HG02885 (cell line): ENCODE measurements around the gene IGF2.
"Not testable (repeated sequence)": the region's sequence is repeated elsewhere in the genome, so short reads cannot be mapped to it uniquely, and the experiment has no call there.

Experiments used
- ATAC-seq: cut with Tn5 transposase; IDR thresholded peaks from one replicate; pipeline ENCODE4 v1.9.1; 2021; ENCODE audit warnings: mild to moderate bottlenecking; ENCODE audit not compliant: unreplicated experiment, poor library complexity

Gene IGF2

DNA sequence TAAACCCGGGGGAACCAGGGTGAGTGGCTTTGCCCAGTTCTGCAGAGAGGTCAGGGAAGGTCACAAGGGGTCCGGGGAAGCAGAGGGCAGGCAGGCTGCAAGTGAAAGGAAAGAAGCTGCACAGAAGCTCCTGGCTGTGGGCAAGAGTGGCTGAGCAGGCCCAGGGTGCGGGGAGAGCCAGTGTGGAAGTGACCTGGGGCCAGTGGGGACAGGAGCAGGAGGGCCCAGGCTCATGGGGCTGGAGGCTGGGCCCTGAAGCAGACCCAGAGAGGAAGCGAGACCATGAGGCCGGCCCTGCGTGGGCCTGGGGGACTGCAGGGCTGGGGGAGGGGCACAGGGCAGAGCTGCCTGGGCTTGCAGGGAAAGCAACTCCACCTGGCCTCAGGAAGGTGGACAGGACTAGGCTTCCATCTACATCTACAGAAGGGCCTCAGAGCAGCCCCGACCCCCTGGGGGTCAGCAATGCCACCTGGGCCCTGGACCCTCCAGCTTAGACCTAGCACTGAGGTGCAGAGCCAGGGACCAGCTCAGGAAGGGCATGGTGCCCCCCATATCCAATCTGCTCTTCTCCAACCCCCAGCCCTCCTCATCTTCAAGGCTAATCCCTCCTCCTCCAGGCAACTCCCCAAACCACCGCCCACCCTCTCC lies 11.6 kb downstream of the IGF2 start:
- no peak for ATAC-seq

- no peak for ATAC-seq
Observed at GRCh38 chr11:2126520-2127085, 12.6 kb downstream of the IGF2 start.

DNA sequence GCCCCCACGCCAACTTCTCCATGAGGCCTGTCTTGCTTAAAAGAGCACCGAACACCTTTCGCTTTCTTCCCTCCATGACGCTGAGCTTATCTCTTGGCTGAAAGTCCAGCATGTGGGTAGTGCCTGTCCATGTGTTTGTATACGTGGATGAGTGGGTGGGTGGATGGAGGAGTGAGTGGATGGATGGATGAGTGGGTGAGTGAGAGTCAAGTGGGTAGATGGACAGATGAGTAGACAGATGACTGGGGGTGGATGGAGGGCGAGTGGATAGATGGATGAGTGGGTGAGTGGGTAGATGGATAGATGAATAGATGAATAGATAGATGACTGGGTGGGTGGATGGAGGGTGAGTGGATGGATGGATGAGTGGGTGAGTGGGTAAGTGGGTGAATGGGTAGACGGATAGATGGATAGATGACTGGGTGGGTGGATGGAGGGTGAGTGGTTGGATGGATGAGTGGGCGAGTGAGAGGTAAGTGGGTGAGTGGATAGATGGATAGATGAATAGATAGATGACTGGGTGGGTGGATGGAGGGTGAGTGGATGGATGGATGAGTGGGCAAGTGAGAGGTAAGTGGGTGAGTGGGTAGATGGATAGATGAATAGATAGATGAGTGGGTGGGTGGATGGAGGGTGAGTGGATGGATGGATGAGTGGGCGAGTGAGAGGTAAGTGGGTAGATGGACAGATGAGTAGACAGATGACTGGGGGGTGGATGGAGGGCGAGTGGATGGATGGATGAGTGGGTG lies 14.3 kb downstream of the IGF2 start:
- ATAC-seq, result not testable (repeated sequence)

GRCh38 chr11:2123628-2123960 lies 15.6 kb downstream of the IGF2 start:
- ATAC-seq, result no peak

DNA sequence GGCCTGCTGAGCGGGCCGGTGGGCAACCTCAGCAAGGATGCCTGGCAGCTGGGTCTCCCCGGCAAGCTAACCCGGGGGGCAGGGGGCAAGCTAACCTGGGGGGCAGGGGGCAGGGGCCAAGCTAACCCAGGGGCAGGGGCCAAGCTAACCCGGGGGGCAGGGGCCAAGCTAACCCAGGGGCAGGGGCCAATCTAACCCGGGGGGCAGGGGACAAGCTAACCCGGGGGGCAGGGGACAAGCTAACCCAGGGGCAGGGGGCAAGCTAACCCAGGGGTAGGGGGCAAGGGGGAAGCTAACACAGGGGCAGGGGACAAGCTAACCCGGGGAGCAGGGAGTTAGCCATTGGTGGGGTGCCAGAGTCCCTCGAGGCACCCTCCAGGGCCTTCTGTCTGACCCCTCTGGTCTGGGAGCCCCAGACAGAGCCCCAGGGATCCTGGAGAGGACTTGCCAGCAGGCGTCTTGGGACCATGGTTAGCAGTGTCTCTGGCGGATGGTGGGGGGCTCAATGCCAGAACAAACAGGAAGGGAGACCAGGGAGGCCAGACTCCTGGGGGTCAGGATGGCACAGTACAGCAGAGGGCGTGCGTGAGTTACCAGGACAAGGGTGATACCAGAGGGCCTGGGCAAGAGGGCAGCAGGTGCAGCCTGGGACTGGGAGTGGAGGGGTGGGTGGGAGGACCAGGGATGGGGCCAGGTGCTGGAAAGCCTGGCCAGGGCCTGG lies 16.1 kb downstream of the IGF2 start:
- no peak for ATAC-seq

GRCh38 chr11:2122222-2122906 lies 16.8 kb downstream of the IGF2 start:
- ATAC-seq, result no peak

GRCh38 chr11:2121227-2122130 lies 17.7 kb downstream of the IGF2 start:
- no peak for ATAC-seq

- ATAC-seq, result no peak
Observed at GRCh38 chr11:2120359-2121100, 18.7 kb downstream of the IGF2 start.

DNA sequence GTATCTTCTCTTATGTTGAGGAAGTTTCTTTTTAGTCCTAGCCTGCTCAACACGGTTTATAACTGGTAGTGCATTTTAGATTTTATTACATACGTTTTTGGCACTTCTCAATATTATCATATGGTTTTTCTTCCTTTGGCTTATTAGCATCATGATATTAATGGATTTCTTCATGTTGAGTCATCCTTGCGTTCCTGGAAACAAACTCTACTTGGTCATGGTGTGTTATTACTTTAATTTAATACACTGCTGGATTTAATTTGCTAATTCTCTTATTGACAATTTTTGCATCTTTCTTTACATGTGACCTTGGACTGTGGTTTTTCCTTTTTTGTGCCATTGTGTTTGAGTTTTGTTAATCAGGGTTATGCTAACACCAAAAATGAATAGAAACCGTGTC lies 20.5 kb downstream of the IGF2 start:
- ATAC-seq, result no peak

GRCh38 chr11:2116680-2117079 lies 22.5 kb downstream of the IGF2 start:
- no peak for ATAC-seq

- ATAC-seq, result no peak
Observed at GRCh38 chr11:2115308-2115707, 23.9 kb downstream of the IGF2 start.

GRCh38 chr11:2114430-2115241 lies 24.6 kb downstream of the IGF2 start:
- no peak for ATAC-seq

DNA sequence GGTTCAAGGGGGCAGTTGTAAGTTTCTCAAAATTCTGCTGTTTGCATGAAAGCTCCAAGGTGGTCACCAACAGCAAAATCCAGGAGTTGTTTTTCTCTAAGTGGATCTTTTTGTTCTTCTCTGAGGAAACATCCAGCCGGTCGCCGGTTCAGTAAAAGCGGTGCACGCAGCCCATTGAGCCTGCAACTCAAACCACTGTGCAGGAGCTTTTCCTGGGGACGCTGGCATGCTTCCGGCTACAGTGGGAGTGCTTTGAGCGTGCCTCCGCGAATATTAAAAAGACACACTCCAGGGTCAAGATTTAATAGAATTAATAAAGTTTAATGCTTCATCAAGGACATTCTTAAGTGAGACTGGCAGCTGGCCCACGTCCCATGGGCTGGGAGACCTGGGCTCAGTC lies 25.4 kb downstream of the IGF2 start:
- no peak for ATAC-seq

- no peak for ATAC-seq
Observed at GRCh38 chr11:2110521-2110920, 28.7 kb downstream of the IGF2 start.

DNA sequence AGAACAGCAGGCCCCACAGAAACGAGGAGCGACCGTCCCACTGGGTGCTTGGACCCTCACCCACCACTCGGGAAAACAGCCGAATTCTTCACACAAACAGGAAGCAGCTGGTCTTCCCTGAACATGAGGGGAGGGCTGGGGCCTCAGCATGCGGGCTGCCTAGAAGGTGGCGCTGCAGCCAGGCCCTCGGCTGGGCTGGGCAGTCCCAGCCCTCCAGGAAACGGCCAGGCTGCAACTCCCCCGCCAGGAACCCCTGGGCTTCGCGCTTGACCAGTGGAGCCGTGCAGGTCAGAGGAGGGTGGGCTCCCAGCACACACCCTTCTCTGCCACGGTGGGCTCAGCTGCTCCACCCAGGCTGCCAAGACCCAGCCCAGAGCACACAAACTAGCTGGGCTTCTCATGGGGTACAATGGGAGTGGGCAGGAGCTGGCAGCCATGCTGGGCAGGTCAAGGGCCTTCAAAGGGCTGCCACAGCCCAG lies 29.6 kb downstream of the IGF2 start:
- no peak for ATAC-seq

DNA sequence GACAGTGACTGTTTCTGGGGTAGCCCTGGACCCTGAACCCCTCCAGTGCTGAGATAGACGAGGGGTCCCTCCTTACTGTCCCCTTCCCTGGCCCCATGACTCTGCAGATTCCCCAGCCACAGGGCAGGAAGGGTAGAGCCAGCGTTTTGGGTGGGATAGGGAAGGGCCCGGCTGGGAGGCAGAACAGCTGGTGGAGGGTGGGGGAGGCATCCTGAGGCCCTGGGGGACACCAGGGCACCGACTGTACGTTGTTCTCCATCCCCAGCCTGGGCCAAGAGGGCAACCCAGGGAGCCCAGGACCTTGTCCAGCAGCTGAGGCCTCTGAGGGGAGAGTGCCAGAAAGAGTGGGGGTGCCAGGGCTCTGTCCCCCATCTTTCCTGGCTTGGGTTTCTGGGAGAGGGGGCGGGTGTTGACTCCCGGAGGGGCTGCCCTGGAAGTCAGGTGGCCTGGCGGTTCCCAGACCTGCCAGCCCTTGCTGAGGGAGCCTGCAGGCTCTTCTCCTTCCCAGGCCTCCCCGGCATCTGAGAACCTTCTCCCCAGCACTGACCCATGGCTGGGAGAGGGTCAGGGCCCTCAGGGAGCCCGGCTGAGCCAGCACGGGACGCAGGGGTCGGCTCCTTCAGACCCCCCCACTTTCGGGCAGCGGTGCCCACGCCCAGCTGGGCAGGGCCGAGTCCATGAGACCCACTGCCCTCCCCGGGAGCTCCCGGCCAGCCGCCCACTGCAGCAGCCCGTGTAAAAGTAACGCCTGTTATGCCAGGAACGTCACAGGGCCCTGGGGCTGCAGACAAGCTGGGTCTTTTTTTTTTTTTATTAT lies 30.3 kb downstream of the IGF2 start:
- ATAC-seq, result no peak

DNA sequence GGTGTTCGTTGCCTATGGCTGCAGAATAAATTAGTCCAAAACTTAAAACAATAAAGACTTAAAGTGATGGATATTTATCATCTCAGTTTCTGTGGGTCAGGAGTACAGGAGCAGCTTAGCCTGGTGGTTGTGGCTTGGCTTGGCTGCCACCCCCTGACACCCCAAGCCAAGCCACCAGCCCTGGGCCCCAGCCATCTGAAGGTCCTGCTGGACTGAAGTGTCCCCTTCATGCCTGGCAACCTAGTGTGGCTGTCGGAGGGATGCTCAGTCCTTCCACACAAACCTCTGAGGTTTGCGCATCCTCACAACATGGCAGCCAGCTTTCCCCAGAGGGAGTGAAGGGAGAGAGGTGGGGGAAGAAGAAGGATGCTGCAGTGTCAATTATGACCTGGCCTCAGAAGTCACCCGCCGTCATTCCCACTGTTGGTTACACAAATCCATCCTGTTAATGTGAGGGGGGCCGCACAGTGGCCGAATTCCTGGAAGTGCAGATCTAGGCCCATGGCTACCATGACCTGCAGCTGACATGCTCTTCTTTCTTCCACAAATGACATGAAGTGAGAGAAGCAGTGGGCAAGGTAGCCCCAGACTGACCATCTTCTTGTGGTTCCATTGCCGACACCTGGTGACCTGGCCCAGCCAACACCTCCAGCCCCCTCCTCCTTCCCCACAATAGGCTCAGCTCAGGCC lies 31.1 kb downstream of the IGF2 start:
- ATAC-seq, result no peak
